ENCODE results near the gene SUPT5H. TPM values are rescaled to one million over a fixed set of nuclear protein-coding genes. Genes with fewer than 3 reads are reported as not detected.

SUPT5H gene
- total RNA-seq, 1 experiment from 2014 or later, result 171 TPM

GRCh38 chr19:39422020-39422419 lies 23.4 kb upstream of the SUPT5H start:
- no peak for DNase-seq
- TF ChIP-seq CTCF (IDR thresholded peaks at IDR 0.05; ENCODE audit: insufficient read depth in 1 of 2, low read depth in 1 of 2, low read length in 1 of 2, severe bottlenecking in 1 of 2, unreplicated experiment in 1 of 2), result no peak
- Mint-ChIP-seq H3K4me1 (ENCODE audit: low read depth, unreplicated experiment) (no peaks in the 10 kb centered on the region), H3K27ac (ENCODE audit: unreplicated experiment) (no peak overlapping the region), H3K9me3 (ENCODE audit: unreplicated experiment) (no peaks in the 10 kb centered on the region), H3K36me3 (ENCODE audit: insufficient read depth, unreplicated experiment) (peaks cover 53% of the 10 kb centered on the region), H3K4me3 (ENCODE audit: unreplicated experiment) (no peak overlapping the region), H3K27me3 (ENCODE audit: insufficient read depth, unreplicated experiment) (no peaks in the 10 kb centered on the region)
- intact Hi-C loops (cut with micrococcal nuclease; ENCODE audit: unreplicated experiment), result no loop called here
- CTCF ChIA-PET, result no interaction called here
- H3K4me3 ChIP-seq (ENCODE audit: low read depth, low read length), result no peak overlapping the region
- POLR2A ChIA-PET, result interaction anchor here (3.0 kb wide), 1 partner anchor 14 kb away, joined by 9 read pairs; the partner anchor contains the start of gene RPS16
- H3K4me1 ChIP-seq, result no peaks in the 10 kb centered on the region
- no peaks in the 10 kb centered on the region for H3K9me3 ChIP-seq
- no TSS peak for BruUV-seq (replicated peaks)
- peaks cover 7% of the 10 kb centered on the region for H3K36me3 ChIP-seq (ENCODE audit: control insufficient read depth, insufficient read depth, low read length)
- H3K27me3 ChIP-seq (replicated peaks; ENCODE audit: control insufficient read depth, insufficient read depth, low read length), result no peaks in the 10 kb centered on the region

GRCh38 chr19:39423258-39424086 lies 21.9 kb upstream of the SUPT5H start:
- Mint-ChIP-seq H3K27ac (ENCODE audit: unreplicated experiment) (no peak overlapping the region), H3K4me1 (ENCODE audit: low read depth, unreplicated experiment) (no peaks in the 10 kb centered on the region), H3K27me3 (ENCODE audit: insufficient read depth, unreplicated experiment) (no peaks in the 10 kb centered on the region), H3K4me3 (ENCODE audit: unreplicated experiment) (no peak overlapping the region), H3K36me3 (ENCODE audit: insufficient read depth, unreplicated experiment) (peaks cover 58% of the 10 kb centered on the region), H3K9me3 (ENCODE audit: unreplicated experiment) (no peaks in the 10 kb centered on the region)
- no peaks in the 10 kb centered on the region for H3K9me3 ChIP-seq
- no peak for TF ChIP-seq CTCF (IDR thresholded peaks at IDR 0.05; ENCODE audit: insufficient read depth in 1 of 2, low read depth in 1 of 2, low read length in 1 of 2, severe bottlenecking in 1 of 2, unreplicated experiment in 1 of 2)
- peaks cover 13% of the 10 kb centered on the region for H3K4me1 ChIP-seq
- peaks cover 7% of the 10 kb centered on the region for H3K36me3 ChIP-seq (ENCODE audit: control insufficient read depth, insufficient read depth, low read length)
- ChIA-PET POLR2A (interaction anchor here (0.5 to 3.0 kb wide), 2 partner anchors 12 to 15 kb away, joined by 3 to 9 read pairs; partner anchors contain the start of gene RPS16), CTCF (no interaction called here)
- DNase-seq, result no peak
- intact Hi-C loops (cut with micrococcal nuclease; ENCODE audit: unreplicated experiment), result no loop called here
- BruUV-seq (replicated peaks), result no TSS peak
- H3K4me3 ChIP-seq (ENCODE audit: low read depth, low read length), result no peak overlapping the region
- H3K27me3 ChIP-seq (replicated peaks; ENCODE audit: control insufficient read depth, insufficient read depth, low read length), result no peaks in the 10 kb centered on the region

GRCh38 chr19:39424934-39425333 lies 20.4 kb upstream of the SUPT5H start:
- no peak for TF ChIP-seq CTCF (IDR thresholded peaks at IDR 0.05; ENCODE audit: insufficient read depth in 1 of 2, low read depth in 1 of 2, low read length in 1 of 2, severe bottlenecking in 1 of 2, unreplicated experiment in 1 of 2)
- H3K27me3 Mint-ChIP-seq (ENCODE audit: insufficient read depth, unreplicated experiment), result no peaks in the 10 kb centered on the region
- no peaks in the 10 kb centered on the region for H3K9me3 Mint-ChIP-seq (ENCODE audit: unreplicated experiment)
- H3K4me3 Mint-ChIP-seq (ENCODE audit: unreplicated experiment), result no peak overlapping the region
- Histone ChIP-seq H3K9me3 (no peaks in the 10 kb centered on the region), H3K4me3 (ENCODE audit: low read depth, low read length) (no peak overlapping the region), H3K36me3 (ENCODE audit: control insufficient read depth, insufficient read depth, low read length) (peaks cover 5% of the 10 kb centered on the region), H3K4me1 (peaks cover 22% of the 10 kb centered on the region), H3K27me3 (replicated peaks; ENCODE audit: control insufficient read depth, insufficient read depth, low read length) (no peaks in the 10 kb centered on the region)
- CTCF ChIA-PET, result interaction anchor here (0.7 kb wide), 1 partner anchor 122 kb away, joined by 6 read pairs; no protein-coding TSS in a partner anchor
- H3K27ac Mint-ChIP-seq (ENCODE audit: unreplicated experiment), result no peak overlapping the region
- no peaks in the 10 kb centered on the region for H3K4me1 Mint-ChIP-seq (ENCODE audit: low read depth, unreplicated experiment)
- no peak for DNase-seq
- intact Hi-C loops (cut with micrococcal nuclease; ENCODE audit: unreplicated experiment), result no loop called here
- POLR2A ChIA-PET, result interaction anchor here (1.5 kb wide), 1 partner anchor 11 kb away, joined by 11 read pairs; the partner anchor contains the start of gene RPS16
- peaks cover 58% of the 10 kb centered on the region for H3K36me3 Mint-ChIP-seq (ENCODE audit: insufficient read depth, unreplicated experiment)
- no TSS peak for BruUV-seq (replicated peaks)

Measured in Caco-2 (cell line).